ENCODE measurements around the gene SHQ1.

DNA sequence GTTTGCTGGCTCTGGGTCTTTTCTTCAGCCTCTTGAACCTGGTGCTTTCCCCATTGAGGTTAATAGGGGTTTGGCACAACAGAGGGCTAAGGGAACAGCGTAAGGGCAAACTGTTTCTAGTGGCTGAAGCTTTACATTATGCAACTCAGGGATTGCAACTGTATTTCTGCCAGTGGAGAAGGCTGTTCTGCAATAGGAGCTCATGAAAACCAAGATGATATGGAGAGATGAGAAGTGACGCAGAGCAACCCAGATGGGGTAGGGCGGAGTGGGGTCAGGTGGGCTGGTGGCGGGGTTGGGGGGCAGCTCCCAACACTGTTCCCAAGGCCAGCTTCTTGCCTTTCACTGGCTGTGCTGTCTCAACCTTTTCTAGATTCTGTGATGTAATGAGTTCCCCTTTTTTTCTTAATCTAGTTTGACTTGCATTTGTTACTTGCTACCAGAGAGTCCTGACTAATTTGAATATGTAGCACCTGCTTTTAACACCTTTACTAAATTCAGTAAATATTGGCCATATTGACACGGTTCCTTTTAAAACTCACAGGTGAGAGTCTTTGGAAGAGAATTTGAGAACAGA is 46.8 kb upstream of the SHQ1 start:
- TF ChIP-seq, protein P1, sequence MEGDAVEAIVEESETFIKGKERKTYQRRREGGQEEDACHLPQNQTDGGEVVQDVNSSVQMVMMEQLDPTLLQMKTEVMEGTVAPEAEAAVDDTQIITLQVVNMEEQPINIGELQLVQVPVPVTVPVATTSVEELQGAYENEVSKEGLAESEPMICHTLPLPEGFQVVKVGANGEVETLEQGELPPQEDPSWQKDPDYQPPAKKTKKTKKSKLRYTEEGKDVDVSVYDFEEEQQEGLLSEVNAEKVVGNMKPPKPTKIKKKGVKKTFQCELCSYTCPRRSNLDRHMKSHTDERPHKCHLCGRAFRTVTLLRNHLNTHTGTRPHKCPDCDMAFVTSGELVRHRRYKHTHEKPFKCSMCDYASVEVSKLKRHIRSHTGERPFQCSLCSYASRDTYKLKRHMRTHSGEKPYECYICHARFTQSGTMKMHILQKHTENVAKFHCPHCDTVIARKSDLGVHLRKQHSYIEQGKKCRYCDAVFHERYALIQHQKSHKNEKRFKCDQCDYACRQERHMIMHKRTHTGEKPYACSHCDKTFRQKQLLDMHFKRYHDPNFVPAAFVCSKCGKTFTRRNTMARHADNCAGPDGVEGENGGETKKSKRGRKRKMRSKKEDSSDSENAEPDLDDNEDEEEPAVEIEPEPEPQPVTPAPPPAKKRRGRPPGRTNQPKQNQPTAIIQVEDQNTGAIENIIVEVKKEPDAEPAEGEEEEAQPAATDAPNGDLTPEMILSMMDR (IDR thresholded peaks at IDR 0.05), result no peak
- no peak for TF ChIP-seq POLR2A (IDR thresholded peaks at IDR 0.05)
